ENCODE results near the gene TRAK1. TPM values are rescaled to one million over a fixed set of nuclear protein-coding genes. Genes with fewer than 3 reads are reported as not detected.

The TRAK1 gene
- total and polyA plus RNA-seq, 10 of the 15 experiments (the other 5 are each of a cell fraction or from before 2014, with no cell fraction given): 6.6 to 46.2 (median 23.7) TPM

DNA sequence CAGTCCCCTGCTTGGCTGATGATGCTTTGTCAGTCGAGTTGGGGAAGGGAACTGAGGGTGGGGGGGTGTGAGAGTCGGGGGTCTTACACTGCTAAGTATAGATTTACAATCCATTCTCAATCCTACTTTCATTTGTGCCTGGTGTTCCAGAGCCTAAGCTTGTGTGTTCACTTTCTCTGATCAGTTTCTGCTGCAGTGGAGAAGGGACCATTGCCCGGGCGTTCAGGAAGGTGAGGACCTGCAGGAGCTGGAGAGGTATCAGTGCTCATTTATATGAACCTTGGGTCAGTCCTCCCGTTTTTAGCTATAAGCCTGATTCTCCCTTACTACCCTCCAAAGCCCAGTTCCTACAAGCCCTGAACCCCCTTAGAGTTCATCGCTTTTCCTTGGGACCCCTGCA is 41.0 kb upstream of the TRAK1 start (continued):
- TF ChIP-seq FOXM1 (IDR thresholded peaks at IDR 0.05; ENCODE audit: low read depth, low read length): no peak
- TF ChIP-seq FOXK2 (IDR thresholded peaks at IDR 0.05): no peak
- no peak for TF ChIP-seq MTA2 (IDR thresholded peaks at IDR 0.05; ENCODE audit: low read depth)
- TF ChIP-seq CTCF (IDR thresholded peaks at IDR 0.05 in 2 of 3, conservative IDR thresholded peaks at IDR 0.05 in 1 of 3; ENCODE audit: control insufficient read depth in 2 of 3, extremely low read depth in 1 of 3, insufficient read depth in 1 of 3, low read depth in 3 of 3, low read length in 3 of 3): no peak

DNA sequence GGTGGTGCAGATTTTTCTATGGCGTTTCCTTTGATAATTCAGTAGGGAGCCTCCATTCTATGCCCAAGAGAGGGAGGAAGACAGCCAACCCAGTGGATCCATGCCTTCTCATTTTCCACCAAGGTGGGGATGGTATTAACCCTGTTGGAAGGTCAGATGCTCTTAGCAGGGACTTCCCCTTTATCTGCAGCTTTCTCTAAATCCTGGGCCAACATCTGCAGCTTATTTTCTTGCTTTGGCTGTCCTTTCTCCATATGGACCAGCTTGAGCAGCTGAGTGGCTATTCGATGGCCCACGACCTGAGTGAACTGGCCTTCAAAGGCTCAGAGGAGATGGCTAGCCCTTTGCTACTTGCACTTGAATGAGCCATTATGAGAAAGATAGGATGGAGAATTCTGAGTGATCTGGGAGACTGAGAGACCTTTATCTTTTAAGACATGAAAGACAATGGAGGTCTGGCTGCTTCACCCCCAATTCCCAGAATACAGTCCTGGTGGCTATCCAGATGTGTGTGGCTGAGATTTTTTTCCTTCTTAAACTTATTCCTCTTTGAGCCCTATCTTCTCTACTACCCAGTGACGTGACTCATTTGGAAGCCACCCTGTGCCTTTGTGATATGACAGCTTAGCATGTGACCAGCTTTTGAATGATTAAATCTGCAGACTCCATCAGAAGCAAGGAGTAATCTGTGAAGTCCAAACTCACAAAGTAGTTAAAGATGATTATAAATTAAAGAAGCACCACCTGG is 39.6 kb upstream of the TRAK1 start:
- RAD21 ChIA-PET (ENCODE audit: unreplicated experiment): interaction anchor here (0.7 to 1.3 kb wide), 4 partner anchors 16 to 89 kb away, joined by 3 to 5 read pairs (median 4); partner anchors contain the start of gene ULK4
- Histone ChIP-seq H3K79me2 (ENCODE audit: control insufficient read depth, insufficient read depth, low read length) (peaks cover 88% of the 10 kb centered on the region), H3K27ac (ENCODE audit: control insufficient read depth, insufficient read depth) (peak overlapping the region; percentile 57), H3K9ac (ENCODE audit: control insufficient read depth, insufficient read depth, low read length) (no peak overlapping the region; the same call in 1 of the 2 replicates), H3K9me3 (replicated peaks; ENCODE audit: control insufficient read depth, insufficient read depth, low read length) (no peaks in the 10 kb centered on the region), H2AFZ (ENCODE audit: control insufficient read depth, low read depth, low read length) (no peak overlapping the region), H3K4me2 (ENCODE audit: control insufficient read depth, insufficient read depth) (peak overlapping the region; percentile 75), H3K4me1 (ENCODE audit: control insufficient read depth, insufficient read depth, low read length) (peaks cover 32% of the 10 kb centered on the region), H3K36me3 (ENCODE audit: control insufficient read depth in 2 of 2, insufficient read depth in 2 of 2, low read length in 1 of 2) (no peaks in the 10 kb centered on the region; a peak in 1 of 4 replicates), H3K27me3 (replicated peaks in 1 of 2; ENCODE audit: control insufficient read depth in 2 of 2, insufficient read depth in 2 of 2, low read length in 1 of 2) (no peaks in the 10 kb centered on the region), H4K20me1 (ENCODE audit: control insufficient read depth, insufficient read depth) (0 out of 2 replicates have a peak, but pooled peaks cover 2% of the 10 kb centered on the region), H3K4me3 (no peak overlapping the region)
- peak; percentile 45 for ATAC-seq
- in situ Hi-C loops (cut with MboI): no loop called here
- 66% methylated on average over 4 of the region's 4 CpGs for WGBS (ENCODE audit: insufficient coverage, insufficient replicate concordance, low lambda C conversion rate, missing lambda C conversion rate)
- no TSS peak for BruUV-seq (replicated peaks)
- SMC1A ChIA-PET (ENCODE audit: uncharacterized antibody, unreplicated experiment): interaction anchor here (0.7 to 9.9 kb wide), 9 partner anchors 8 to 90 kb away, joined by 3 to 109 read pairs (median 7); partner anchors contain the start of gene ULK4
- intact Hi-C loops (cut with micrococcal nuclease; ENCODE audit: unreplicated experiment): no loop called here
- POLR2A ChIA-PET: interaction anchor here (0.6 to 1.3 kb wide), 4 partner anchors 30 to 39 kb away, joined by 3 to 4 read pairs (median 3); no protein-coding TSS in a partner anchor
- CTCF ChIA-PET: interaction anchor here (0.6 to 3.2 kb wide), 5 partner anchors 14 to 736 kb away, joined by 3 to 20 read pairs (median 3); no protein-coding TSS in a partner anchor
- FAIRE-seq: no peak
- no peak for DNase-seq (ENCODE audit: low read depth, low spot score)
- no peak for TF ChIP-seq ZNF217 (IDR thresholded peaks at IDR 0.05)

All from GM12878 (cell line).